A549 (cell line): ENCODE measurements around the gene NUDT4B. TPM values are rescaled to one million over a fixed set of nuclear protein-coding genes. Genes with fewer than 3 reads are reported as not detected.
"Not testable (repeated sequence)": the region's sequence is repeated elsewhere in the genome, so short reads cannot be mapped to it uniquely, and the experiment has no call there.

Source experiments
- ATAC-seq, 2 experiments: fragments of 200-7000 bp in 1 of 2; fragments of >200 bp in 1 of 2; cut with Nextera tagmentation in 1 of 2; cut with Tn5 transposase in 1 of 2; 3 replicates each; pipeline versions ENCODE4 v1.8.0 to v1.9.1; 2018 to 2020; ENCODE audit warnings: mild to moderate bottlenecking in 1 of 2, moderate library complexity in 1 of 2
- CTCF ChIA-PET: fragments of 300-600 bp; sonication (Branson Sonifier 250); formaldehyde crosslinking; extraction: SDS; loops from one replicate; lab custom pipeline; 2021; ENCODE audit warnings: antibody characterized with exemption, inconsistent platforms; lab: Yijun Ruan, JAX
- POLR2A ChIA-PET: fragments of 350-600 bp; formaldehyde crosslinking; extraction: SDS; loops from one replicate; lab custom pipeline; 2021; ENCODE audit warnings: antibody characterized with exemption, inconsistent platforms; lab: Yijun Ruan, JAX
- DNase-seq, 2 experiments: peaks; one replicate each; pipeline versions ENCODE4 v3.0.0 to v3.0.0-alpha.2; 2011 to 2016; ENCODE audit warnings: low read depth in 1 of 2, low spot score in 1 of 2
- FAIRE-seq: peaks from 2 replicates; lab custom pipeline; 2011; peaks lifted over from hg19 to GRCh38; lab: Jason Lieb, UNC
- H3K27ac ChIP-seq, 2 experiments: fragments of >200 bp; sonication (Bioruptor Twin); formaldehyde crosslinking; 3 replicates each; pipeline ENCODE4 v1.5.1; 2016 to 2017
- H3K4me1 ChIP-seq: fragments of >200 bp; sonication (Bioruptor Twin); formaldehyde crosslinking; 3 replicates; pipeline ENCODE4 v1.6.1; 2016
- H3K4me2 ChIP-seq: fragments of >200 bp; sonication (Bioruptor Twin); formaldehyde crosslinking; 3 replicates; pipeline ENCODE4 v1.6.1; 2016
- H3K4me3 ChIP-seq: fragments of >200 bp; sonication (Bioruptor Twin); formaldehyde crosslinking; 3 replicates; pipeline ENCODE4 v1.5.1; 2016
- H3K9me3 ChIP-seq: fragments of >200 bp; sonication (Bioruptor Twin); formaldehyde crosslinking; 3 replicates; pipeline ENCODE4 v1.6.1; 2016
- WGBS: methylation state at CpG from one replicate; pipeline ENCODE4 v1.1.6; 2017; ENCODE audit errors: missing lambda C conversion rate; 5-methylcytosine and 5-hydroxymethylcytosine counted together
- polyA plus RNA-seq, 4 experiments: library from polyadenylated mRNA; depleted of rRNA in 3 of 4; stranded (reverse); fragments of >200 nt; fragmentation: RNase III in 1 of 4; extraction: RNeasy Plus Mini Kit Qiagen cat#74134 plus additional on column Dnase treatment in 1 of 4; gene quantifications; 2 replicates in 3 of 4; 3 replicates in 1 of 4; pipeline ENCODE4 v1.2.3, GENCODE V29; 2011 to 2017

The NUDT4B gene
- polyA plus RNA-seq, 2 of the 4 experiments (the other 2 are of a cell fraction): 1.7 to 11.6 TPM

DNA sequence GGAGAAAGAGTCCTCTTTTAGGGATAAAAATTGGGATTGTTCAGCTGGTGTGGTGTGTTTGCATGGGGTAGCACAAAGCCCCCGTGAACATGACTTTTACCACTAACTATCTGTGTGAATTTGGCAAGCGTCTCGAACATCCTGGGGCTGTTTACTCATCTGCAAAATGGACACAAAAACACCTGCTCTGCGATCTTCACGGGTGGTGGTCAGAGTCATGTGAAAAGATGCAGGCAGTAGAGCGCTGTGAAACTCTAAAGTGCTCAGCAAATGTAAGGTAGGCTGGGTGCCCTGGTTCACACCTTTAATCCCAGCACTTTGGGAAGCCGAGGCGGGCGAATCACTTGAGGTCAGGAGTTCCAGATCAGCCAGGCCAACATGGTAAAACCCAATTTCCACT lies 27.7 kb upstream of the NUDT4B start:
- H3K4me2 ChIP-seq, FAIRE-seq, H3K9me3 ChIP-seq, DNase-seq, POLR2A ChIA-PET, CTCF ChIA-PET, ATAC-seq, H3K4me1 ChIP-seq, H3K27ac ChIP-seq, H3K4me3 ChIP-seq: not testable (repeated sequence)
- no CpG with 5 or more reads among the region's 9 CpGs for WGBS

DNA sequence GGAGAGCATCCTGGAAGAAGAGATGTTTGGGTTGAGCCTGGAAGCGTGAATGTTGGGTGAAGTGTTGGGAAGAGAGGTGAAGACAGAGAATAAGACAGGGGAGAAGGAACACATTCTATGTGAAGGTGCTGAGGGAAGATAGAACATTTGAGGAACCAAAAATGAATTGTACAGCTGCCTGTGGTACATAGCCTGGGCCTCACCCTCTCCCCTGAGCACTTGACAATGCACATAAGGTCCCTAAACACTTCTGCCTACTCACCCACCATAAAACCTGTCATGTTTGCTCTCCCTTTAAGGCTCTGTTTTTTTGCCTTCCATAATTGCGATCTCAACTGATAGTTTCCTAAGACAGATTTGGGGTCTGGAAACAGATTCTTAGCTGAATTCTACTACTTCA lies 25.8 kb upstream of the NUDT4B start:
- H3K27ac ChIP-seq, CTCF ChIA-PET, H3K9me3 ChIP-seq, H3K4me1 ChIP-seq, DNase-seq, POLR2A ChIA-PET, FAIRE-seq, H3K4me3 ChIP-seq, H3K4me2 ChIP-seq: not testable (repeated sequence)
- WGBS: no CpG with 5 or more reads among the region's 2 CpGs
- ATAC-seq: peak; percentile 17 to 30; a peak in 2 of 6 replicates

DNA sequence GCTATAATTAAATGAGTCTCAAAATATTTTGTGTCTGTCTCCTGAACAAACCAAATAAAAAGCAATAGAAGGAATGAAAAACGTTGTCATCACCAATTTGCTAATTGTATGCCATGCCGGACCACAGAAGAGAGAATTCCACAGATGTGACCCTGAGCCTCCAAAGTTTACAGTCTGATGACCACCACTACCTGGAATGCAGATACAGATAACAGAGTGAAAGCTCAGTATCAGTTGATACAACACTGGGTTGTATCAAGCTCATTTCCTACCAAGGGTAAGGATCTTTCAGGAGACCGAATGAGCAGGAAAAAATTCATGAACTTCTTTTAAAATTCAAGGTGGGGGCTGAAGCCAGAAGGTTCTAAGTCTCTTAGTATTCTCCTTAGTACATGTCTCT lies 25.1 kb upstream of the NUDT4B start:
- peak; percentile 86 to 93; a peak in 5 of 6 replicates for ATAC-seq

DNA sequence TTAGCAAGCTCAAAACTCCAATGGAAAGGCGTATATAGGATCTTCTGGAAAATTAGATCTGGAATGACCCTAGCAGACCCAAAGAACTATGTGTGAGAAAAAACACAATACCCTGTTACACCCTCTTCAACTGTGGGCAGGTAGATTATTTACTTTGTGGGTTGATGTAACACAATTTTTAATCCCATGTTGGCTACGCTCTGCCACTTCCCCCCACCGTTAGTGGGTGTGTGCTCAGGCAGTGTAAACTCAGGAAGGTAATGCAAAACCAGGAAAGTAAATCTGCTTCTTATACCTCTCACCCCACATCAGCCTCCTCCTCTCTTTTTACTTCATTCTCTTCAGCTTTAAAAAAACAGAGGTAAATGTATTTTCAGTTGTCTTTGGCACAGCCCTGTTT lies 23.7 kb upstream of the NUDT4B start:
- H3K4me3 ChIP-seq, H3K27ac ChIP-seq, H3K4me1 ChIP-seq, FAIRE-seq, CTCF ChIA-PET, H3K4me2 ChIP-seq, DNase-seq, ATAC-seq, POLR2A ChIA-PET, H3K9me3 ChIP-seq: not testable (repeated sequence)
- no CpG with 5 or more reads among the region's 3 CpGs for WGBS

More for the DNA sequence above, 25.1 kb upstream of the NUDT4B start:
- H3K4me3 ChIP-seq, CTCF ChIA-PET, H3K9me3 ChIP-seq, DNase-seq, H3K4me1 ChIP-seq, POLR2A ChIA-PET, H3K27ac ChIP-seq, H3K4me2 ChIP-seq, FAIRE-seq: not testable (repeated sequence)
- WGBS: no CpG with 5 or more reads among the region's 3 CpGs

DNA sequence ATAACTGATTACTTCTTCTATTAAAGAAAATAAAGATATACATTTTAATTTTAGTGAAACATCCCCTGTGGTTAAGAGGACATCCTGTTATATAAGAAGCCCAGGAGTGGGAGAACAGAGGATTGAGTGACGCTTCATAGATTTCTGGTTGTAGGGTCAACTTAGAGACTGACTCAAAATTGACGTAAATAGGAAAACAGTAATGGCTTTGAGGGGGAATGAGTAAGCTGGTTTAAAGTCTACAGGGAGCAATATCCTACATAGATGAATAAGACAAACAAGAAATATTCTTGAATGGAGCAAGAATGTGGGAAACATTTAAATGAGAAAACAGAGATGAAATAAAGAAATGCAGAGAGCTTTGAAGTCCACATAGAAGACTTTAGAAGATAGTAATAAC lies 20.7 kb upstream of the NUDT4B start:
- H3K4me3 ChIP-seq, H3K4me1 ChIP-seq, CTCF ChIA-PET, H3K4me2 ChIP-seq, POLR2A ChIA-PET, FAIRE-seq, H3K27ac ChIP-seq, ATAC-seq, DNase-seq, H3K9me3 ChIP-seq: not testable (repeated sequence)
- WGBS: no CpG with 5 or more reads among the region's 2 CpGs

DNA sequence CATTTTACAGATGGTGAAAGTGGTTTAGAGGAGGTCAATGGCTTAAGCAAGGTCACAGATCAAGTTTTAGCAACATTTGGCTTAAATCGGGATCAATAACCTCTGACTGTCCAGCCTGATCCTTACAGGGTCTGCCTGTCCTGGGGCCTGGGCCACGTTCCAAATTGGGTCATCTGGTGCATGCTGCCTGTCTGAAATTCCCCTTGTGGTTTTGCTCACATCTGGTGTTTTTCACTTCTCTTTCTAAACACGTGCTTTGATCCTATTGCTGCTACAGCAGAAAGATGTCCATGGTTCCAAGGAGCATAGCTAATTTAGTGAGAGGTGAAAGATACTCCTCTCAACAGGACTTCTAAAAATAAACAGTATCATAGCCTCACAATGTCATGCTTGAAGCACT lies 19.4 kb upstream of the NUDT4B start:
- CTCF ChIA-PET, H3K4me3 ChIP-seq, H3K4me2 ChIP-seq, FAIRE-seq, H3K27ac ChIP-seq, ATAC-seq, POLR2A ChIA-PET, H3K9me3 ChIP-seq, H3K4me1 ChIP-seq, DNase-seq: not testable (repeated sequence)
- no CpG with 5 or more reads among the region's 3 CpGs for WGBS

DNA sequence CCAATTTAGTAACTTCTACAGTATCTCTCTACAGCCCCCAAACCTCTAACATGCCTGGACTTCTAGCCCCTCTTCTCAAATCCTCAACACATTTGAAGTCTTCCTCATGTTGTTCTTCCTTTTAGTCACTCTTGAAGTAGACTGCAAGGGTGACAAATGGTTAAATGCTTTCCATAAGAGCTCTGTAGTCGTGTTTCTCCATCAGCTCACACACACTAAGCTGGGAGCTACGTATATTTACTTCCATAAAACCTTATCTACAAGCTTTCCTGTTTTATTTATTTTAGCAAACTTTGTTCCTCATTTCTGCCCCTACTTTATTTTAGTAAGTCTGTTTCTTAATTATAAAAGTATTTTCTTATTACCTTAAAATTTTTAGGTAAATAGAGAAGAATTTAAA lies 19.0 kb upstream of the NUDT4B start:
- H3K4me1 ChIP-seq, H3K9me3 ChIP-seq, CTCF ChIA-PET, DNase-seq, FAIRE-seq, H3K4me2 ChIP-seq, H3K4me3 ChIP-seq, ATAC-seq, POLR2A ChIA-PET, H3K27ac ChIP-seq: not testable (repeated sequence)
- no CpG with 5 or more reads among the region's 2 CpGs for WGBS

DNA sequence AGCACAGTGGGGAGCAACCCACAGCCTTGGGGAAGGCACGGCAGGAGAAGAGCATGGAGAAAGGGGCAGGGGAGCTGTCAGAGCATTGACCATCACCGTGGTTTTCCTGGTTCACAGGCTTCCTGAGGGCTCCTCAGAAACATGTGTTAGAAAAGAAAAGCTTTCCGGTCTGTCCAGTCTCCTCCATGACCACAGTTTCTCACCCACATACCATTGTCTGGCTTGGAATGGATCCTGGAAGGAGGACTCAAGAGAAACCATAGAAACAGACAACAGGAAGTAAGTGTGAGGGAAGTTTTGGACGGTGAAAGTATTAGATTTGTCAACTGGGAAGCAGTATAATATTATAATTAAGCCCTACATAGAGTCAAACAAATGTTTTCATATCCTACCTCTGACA lies 16.3 kb upstream of the NUDT4B start:
- H3K4me3 ChIP-seq, ATAC-seq, H3K27ac ChIP-seq, H3K4me1 ChIP-seq, DNase-seq, CTCF ChIA-PET, H3K9me3 ChIP-seq, POLR2A ChIA-PET, H3K4me2 ChIP-seq, FAIRE-seq: not testable (repeated sequence)
- no CpG with 5 or more reads among the region's 4 CpGs for WGBS

DNA sequence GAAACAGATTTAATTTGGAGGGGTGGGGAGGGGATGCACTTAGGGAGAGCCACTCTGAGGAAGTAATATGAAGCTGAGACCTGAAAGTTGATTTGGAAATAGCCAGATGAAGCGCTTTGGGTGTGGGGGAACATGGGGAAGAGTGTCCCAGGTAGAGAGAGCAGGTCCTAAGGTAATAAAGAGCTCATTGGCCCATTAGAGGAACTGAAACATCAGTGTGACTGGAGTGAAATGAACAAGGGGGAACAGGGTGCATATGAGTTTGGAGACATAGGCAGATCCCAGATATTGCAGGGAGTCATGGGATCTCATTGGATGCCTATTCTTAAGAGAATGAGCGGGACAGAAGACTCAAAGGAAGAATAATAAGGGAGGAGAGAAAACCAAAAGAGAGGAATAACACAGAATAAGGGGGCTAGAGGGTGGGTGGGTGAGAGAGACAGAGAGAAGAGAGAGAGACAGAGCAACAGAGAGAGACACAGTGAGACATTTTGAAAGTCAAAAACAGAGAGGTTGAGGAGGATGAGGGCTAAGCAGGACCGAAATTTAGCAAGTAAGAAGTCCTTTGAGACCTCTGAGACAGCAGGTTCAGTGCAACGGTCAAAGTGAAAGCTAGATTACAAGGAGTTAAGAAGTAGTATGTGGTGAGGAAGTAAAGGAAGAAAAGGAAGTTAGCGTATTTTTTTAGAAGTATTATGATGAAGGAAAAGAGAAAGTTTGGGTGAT lies 14.8 kb upstream of the NUDT4B start:
- WGBS: no CpG with 5 or more reads among the region's 5 CpGs
- ATAC-seq, H3K9me3 ChIP-seq, CTCF ChIA-PET, H3K4me1 ChIP-seq, DNase-seq, H3K4me3 ChIP-seq, H3K4me2 ChIP-seq, FAIRE-seq, POLR2A ChIA-PET, H3K27ac ChIP-seq: not testable (repeated sequence)

DNA sequence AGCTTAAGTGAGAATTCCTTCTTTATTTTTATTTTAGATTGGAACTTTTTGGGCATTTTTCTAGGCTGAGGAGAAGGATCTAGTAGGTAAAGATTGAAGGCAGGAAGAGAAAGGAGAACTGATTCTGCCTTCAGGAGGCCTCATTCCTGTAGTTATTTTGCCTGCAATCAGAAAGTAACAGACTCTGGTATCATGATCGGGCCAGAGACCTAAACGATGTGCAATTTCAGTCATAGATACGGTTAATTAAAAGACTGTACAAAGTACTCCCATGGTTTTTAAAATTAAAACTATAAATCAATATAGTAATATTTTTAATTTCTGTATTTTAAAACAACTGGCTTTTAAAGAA lies 14.3 kb upstream of the NUDT4B start:
- H3K9me3 ChIP-seq, H3K4me1 ChIP-seq, H3K27ac ChIP-seq, H3K4me3 ChIP-seq, CTCF ChIA-PET, DNase-seq, H3K4me2 ChIP-seq, FAIRE-seq, ATAC-seq, POLR2A ChIA-PET: not testable (repeated sequence)
- no CpG with 5 or more reads among the region's 3 CpGs for WGBS

DNA sequence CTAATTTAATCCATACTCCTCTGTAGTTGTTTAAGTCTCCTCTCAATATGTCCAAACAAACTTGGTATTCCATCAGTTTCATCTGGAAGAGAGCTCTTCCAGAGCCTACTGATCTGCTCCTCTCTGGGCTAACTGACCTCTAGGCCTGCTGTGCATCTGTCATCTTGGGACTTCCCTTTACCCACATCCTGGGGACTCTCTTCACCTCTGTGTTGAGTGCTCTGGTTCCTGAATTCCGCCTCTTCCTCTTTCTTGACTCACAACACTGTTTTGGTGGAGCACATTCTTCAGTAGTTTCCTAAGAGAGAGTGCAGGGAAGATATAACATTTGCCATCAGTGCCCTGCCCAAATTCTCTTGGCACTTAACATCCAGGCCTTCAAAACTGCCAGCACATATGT lies 13.0 kb upstream of the NUDT4B start:
- DNase-seq, H3K27ac ChIP-seq, H3K9me3 ChIP-seq, H3K4me1 ChIP-seq, H3K4me3 ChIP-seq, CTCF ChIA-PET, POLR2A ChIA-PET, FAIRE-seq, H3K4me2 ChIP-seq: not testable (repeated sequence)
- peak in 1 of 2 experiments; percentile 39; a peak in 2 of 6 replicates for ATAC-seq
- WGBS: no CpG with 5 or more reads among the region's 1 CpG

DNA sequence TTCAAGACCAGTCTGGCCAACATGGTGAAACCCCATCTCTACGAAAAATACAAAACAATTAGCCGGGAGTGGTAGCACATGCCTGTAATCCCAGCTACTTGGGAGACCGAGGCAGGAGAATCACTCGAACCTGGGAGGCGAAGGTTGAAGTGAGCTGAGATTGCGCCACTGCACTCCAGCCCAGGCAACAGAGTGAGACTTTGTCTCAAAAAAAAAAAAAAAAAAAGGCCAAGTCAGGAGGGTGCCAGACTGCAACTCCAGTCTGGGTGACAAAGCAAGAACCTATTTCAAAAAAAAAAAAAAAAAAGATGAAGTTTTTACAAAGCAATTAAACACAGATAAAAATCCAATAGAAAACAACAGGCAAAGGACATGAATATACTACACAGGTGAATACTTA lies 9.9 kb upstream of the NUDT4B start:
- FAIRE-seq, ATAC-seq, H3K4me2 ChIP-seq, H3K4me1 ChIP-seq, H3K4me3 ChIP-seq, DNase-seq, POLR2A ChIA-PET, H3K9me3 ChIP-seq, H3K27ac ChIP-seq, CTCF ChIA-PET: not testable (repeated sequence)
- no CpG with 5 or more reads among the region's 6 CpGs for WGBS
